Prostate gland (tissue), 2 donors: ENCODE data around the gene DCAF16.

Source experiments
- POLR2A ChIP-seq: fragments of 450-650 bp; IDR thresholded peaks from one replicate; pipeline ENCODE4 v1.6.1; 2016; ENCODE audit warnings: antibody characterized with exemption, mild to moderate bottlenecking
- POLR2AphosphoS5 ChIP-seq: sonication (generic); formaldehyde crosslinking; IDR thresholded peaks from one replicate; pipeline ENCODE4 v1.6.1; 2017; ENCODE audit warnings: antibody characterized with exemption
- TF ChIP-seq, protein P1 (sequence below), 4 experiments: fragments of 200-600 bp in 2 of 4; fragments of 450-650 bp in 2 of 4; sonication (generic) in 2 of 4; IDR thresholded peaks; 1 replicate in 3 of 4; 2 replicates in 1 of 4; pipeline ENCODE4 v1.5.1; 2016 to 2019; ENCODE audit warnings: antibody characterized with exemption in 4 of 4, mild to moderate bottlenecking in 2 of 4, moderate library complexity in 2 of 4

DNA sequence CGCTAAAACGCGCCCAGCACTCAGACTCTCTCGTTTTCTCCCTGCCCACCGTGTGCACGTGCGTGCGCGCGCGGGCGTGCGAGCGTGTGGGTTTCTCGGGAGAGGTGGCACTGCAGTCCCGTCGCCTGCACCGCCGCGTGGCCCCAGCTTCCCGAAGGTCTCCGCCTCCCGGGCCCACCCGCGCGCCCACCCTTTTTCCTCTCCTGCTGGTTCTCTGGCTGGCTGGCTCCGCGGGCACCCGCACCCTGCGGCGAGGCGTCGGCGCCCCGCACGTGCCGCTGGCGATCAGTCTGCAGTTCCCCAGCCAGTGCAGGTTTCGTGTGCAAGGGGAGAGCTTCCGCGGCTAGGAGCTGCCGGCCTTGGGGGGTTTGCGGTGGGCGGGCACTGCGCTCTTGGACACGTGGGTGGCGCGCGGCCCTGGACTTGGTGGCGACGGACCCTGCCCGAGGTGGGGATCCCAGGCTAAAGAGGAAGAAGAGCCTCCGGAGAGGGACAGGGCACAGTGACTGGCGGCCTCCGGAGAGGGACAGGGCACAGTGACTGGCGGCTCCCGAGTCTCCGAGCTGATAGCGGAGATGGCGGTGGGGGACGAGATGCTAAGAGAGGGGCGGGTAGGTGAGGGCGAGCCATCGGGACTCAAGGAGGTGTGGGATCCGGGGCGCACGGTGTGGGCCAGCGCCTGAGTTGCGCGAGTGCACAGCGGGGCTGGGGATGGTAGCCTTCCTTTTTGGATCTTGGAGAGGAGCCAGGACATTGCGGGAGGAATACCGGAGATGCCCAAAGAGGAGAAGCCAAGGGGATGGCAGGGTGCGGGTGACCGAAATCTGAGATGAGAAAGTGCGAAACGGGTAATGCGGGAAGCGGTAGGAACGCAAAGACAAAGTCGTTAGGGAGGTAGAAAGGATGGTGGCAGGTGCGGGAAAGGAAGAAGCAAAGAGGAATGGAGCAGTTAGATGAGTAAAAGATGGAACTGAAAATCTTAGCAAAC lies 29.0 kb downstream of the DCAF16 start, which contains the start of gene FAM184B:
- TF ChIP-seq, protein P1, sequence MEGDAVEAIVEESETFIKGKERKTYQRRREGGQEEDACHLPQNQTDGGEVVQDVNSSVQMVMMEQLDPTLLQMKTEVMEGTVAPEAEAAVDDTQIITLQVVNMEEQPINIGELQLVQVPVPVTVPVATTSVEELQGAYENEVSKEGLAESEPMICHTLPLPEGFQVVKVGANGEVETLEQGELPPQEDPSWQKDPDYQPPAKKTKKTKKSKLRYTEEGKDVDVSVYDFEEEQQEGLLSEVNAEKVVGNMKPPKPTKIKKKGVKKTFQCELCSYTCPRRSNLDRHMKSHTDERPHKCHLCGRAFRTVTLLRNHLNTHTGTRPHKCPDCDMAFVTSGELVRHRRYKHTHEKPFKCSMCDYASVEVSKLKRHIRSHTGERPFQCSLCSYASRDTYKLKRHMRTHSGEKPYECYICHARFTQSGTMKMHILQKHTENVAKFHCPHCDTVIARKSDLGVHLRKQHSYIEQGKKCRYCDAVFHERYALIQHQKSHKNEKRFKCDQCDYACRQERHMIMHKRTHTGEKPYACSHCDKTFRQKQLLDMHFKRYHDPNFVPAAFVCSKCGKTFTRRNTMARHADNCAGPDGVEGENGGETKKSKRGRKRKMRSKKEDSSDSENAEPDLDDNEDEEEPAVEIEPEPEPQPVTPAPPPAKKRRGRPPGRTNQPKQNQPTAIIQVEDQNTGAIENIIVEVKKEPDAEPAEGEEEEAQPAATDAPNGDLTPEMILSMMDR (IDR thresholded peaks at IDR 0.05) = no peak
- TF ChIP-seq POLR2A (no peak), POLR2AphosphoS5 (no peak)
